IPS-11a (cell line): ENCODE measurements around the gene SLC48A1.

Experiments
- H3K4me3 ChIP-seq: one replicate; pipeline ENCODE4 v1.5.1; 2013; ENCODE audit warnings: low read depth, low read length, control low read depth

SLC48A1 gene

DNA sequence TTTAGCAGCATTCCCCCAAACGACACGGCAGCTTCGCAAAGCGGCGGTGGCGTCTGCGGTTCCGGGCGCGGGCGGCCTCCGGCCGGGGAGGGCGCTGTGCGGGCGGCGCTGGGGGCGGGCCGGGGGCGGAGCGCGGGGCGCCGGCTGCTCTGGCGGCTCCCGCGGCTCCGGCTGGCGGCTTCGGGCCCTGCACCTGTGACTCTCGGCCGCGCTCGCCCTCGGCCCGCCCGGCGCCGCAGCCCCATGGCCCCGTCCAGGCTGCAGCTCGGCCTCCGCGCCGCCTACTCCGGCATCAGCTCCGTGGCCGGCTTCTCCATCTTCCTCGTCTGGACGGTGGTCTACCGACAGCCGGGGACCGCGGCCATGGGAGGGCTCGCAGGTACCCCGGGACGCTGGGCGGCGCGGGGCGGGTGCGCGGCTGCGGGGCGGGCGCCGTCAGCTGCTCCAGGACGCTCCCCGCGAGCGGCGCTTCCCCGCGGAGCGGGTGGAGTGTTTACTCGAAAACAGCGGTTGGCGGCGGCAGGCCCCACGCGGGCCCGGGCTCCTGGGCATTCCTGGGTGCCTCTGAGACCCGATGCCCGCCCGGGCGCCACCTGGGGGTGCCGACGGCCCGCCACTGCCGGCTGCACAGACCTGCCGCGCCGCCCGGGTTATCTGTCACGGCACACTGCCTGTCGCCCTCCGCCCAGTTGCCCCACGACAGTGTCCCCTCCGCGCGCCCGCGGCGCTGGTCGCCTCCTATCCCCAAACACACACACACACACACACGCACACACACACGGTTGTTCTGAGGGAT is at the start of gene SLC48A1:
Gene SLC48A1 (plus strand): TSS at position 177 of the 796 bp plus-strand sequence. CDS start 67 bp downstream, at position 244.
- peak within 1 kb of the TSS; percentile 60 for H3K4me3 ChIP-seq

DNA sequence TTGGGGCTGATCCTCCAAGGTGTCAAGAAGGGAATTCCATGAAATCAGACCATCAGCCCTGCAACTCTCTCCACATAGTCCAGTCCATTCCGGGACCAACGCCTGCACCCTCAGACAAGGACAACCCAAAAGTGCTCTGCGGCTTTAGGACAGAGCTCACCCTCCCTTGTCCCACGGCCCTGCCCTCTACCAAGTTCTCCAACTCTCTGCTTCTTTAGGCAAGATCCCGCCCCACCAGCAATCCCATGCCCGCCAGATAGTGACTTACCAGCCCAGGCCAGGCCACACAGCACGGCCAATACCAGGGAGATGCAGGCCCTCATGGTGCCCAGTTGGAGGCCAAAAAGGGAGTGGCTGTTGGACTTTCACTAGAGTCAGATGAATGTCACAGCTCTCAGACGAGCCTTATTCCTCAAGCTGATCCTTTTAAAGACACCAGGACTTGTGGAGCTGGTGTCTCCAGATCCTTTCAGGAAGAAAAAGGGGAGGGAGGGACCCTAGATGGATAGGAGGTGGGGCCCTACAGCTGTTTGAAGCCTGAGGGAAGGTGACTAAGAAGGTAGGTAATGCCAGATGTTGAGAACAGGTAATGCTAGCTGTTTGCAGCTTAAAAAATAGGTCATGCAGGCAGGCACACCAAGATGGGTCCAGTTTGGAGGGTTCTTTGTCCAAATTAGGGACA is 47.8 kb upstream of the SLC48A1 start, which contains the start of gene ENDOU:
Gene ENDOU (minus strand): TSS at position 400 of the 682 bp plus-strand sequence. CDS start 77 bp downstream, at position 323.
- no peak within 1 kb of the TSS for H3K4me3 ChIP-seq

DNA sequence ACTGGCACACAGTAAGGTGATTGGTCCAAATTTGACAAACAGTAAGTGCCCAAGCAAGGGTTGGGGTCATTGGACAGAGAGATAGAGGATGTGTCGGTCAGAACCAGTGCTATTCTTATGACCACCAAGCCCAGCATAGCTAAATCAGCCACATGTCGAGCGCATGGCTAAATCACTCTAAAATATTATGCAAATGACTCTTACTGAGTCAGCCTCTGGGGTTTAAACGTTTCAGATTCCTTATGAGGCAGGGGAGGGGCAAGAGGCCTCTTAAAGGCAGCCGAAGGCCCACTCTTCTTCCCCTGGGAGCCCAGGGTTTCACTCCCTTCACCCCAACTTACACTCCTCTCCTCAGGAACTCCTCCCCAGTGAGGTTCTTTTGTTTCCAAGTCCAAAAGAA is 47.1 kb upstream of the SLC48A1 start:
- H3K4me3 ChIP-seq = no peak overlapping the region

DNA sequence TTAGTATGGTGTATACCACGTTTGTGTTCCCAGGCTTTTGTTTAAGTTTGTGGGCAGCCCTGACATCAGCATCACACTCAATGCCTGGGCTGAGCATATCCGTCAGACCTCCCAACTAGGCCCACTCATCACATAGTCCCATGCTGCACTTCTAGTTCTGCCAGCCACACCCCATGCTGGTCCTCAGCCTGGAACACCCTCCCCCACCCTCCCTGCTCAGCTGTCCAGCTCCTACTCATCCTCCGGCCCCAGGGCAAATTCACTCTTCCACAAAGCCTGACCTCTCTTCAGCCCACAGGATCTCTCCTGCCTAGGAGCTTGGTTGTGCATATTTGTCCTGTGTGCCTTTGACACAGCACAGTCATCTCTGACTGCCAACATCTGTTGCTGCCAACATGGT is 43.8 kb upstream of the SLC48A1 start:
- no peak overlapping the region for H3K4me3 ChIP-seq

DNA sequence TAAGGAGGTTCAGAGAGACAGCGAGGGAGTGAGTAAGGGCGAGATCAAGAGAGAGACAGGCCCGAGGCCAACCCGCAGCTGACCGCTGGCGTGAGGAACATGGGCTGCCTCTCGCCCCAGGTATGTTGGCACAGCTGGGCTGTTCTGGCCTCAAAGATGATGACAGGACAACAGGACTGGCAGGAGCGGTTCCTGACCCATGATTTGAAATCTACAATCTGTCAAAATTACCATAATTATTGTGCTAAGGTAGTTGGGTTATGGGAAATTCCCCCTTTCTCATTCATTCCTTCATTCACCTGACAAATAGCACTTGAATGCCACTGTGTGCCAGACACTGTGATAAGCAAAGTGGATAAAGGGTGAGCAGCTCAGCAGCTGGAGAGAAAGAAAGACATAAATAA is 42.7 kb upstream of the SLC48A1 start:
- no peak overlapping the region for H3K4me3 ChIP-seq

DNA sequence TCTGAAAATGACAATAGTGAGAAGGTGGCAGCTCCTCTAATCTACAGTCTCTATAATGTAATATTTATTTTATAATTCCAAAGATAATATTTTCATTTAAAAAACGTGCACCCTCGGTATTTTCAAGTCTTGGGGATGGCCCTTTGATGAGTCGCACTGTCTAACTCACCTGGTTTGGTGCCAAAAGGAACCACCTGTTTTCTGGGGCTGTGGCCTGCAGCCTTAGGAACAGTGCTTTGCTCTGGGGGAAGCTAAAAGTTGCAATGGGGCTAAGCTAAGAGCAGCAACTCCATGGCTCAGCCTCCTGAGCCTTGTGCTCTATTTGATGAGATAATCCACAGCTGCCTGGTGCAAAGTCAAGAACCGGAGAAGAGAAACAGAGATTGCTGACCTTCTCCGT is 41.3 kb upstream of the SLC48A1 start:
- no peak overlapping the region for H3K4me3 ChIP-seq

DNA sequence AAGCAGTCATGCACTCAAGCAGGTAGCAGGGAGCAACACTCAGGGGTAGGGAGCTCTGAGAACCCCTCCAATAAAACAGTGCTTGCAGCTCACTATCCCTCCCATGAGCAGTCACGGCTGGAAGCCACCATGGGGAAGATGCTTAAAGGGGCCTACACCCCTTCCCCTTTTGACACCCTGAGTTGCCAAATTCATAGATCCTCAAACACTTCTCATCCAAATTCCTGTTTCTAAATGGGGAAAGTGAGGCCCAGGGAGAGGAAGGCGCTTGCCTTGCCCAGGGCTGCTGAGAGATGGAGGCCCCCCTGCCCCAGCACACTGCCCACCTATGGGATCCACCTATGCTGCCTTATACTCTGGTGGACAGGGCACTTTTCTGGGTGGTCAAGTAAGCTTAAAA is 40.5 kb upstream of the SLC48A1 start:
- no peak overlapping the region for H3K4me3 ChIP-seq

DNA sequence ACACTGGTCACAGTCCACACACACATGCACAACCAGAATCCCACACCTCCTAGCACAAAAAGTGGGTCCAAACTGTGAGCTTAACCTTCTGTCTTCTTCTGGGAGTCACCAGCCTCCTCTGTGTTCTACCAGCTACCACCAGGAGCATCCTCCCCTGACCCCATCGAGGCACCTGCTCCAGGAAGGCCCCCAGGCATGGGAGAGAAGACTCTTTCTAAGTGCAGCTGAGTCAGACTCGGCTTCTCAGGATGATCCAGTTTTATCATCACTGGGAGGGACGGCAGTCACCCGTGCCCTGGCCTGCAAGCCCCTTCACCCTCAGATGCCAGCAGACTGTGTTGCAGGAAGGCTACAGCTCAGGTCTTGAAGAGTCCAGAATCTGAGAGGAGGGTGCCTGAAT is 39.9 kb upstream of the SLC48A1 start:
- no peak overlapping the region for H3K4me3 ChIP-seq

DNA sequence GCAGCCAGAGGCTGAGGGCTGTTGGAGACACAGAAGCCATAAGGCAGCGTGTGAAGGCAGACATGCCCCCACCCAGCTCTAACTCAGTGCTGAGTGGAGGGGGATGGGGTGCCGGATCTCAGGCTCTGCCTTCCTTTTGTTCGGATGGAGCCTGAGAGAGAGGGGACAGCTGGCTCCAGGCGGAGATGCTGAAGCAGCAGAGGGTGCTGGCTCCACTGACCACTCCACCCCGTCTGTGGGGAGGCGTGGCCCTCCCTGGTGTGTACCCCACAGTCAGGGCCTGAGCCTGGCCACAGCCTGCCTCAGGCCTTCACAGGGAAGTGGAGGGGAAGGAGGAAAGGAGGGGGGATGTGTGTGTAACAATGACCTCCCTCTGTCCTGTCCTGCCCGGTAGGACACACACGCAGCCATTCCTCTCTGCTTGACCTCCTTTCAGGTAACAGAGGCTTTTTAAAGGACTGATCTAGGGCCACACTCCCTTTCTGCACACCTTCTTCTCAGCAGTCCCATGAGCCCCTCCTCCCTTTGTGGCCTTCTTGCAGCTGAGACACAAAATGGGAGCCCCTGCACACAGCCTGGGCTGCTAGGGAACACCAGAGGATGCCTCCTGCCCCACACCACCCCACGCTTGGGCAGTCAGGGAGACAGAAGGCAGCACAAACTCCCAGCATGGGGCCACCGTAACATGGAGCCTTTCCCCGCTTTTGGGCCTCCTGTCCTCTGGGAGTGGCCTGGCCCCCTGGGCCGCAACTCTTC is 38.1 kb upstream of the SLC48A1 start:
- H3K4me3 ChIP-seq = no peak overlapping the region

DNA sequence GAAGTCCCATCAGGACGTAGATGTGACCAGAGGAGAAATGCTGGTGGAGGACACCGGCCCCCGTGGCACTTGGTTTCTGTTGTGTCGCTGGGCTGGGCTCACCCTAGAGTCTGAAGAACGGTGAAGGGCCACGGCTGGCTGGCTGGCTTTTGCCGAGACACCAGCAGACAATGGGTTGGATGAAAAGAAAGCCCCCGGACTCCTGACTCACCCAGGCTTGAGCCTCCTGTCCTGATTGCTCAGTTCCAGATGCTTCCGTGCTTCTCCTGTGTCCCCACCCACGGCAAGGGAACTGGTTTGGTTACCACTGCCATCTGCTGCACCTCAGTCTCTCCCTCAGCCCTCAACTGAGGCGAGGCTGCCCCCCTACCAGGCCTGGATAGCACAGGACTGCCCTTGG is 37.4 kb upstream of the SLC48A1 start:
- H3K4me3 ChIP-seq = no peak overlapping the region

DNA sequence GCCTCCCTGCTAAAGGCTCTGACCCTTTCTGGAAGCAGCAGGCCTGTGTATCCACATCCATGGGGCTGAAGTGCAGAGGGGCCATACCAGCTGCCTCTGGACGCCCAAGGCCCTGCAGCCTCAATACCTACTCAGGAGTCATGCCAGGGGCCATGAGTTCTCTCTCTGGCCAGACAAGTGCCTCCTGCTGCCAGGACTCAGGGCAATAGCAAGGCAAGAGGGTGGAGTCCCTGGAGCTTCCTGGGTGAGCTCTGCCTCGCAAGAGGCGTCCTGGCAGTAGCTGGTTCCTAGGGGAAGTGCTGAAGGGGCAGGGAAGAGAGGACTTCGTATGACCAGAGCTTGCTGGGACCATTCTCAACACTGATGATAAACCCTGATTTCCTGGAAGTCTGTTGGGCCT is 36.8 kb upstream of the SLC48A1 start:
- no peak overlapping the region for H3K4me3 ChIP-seq

DNA sequence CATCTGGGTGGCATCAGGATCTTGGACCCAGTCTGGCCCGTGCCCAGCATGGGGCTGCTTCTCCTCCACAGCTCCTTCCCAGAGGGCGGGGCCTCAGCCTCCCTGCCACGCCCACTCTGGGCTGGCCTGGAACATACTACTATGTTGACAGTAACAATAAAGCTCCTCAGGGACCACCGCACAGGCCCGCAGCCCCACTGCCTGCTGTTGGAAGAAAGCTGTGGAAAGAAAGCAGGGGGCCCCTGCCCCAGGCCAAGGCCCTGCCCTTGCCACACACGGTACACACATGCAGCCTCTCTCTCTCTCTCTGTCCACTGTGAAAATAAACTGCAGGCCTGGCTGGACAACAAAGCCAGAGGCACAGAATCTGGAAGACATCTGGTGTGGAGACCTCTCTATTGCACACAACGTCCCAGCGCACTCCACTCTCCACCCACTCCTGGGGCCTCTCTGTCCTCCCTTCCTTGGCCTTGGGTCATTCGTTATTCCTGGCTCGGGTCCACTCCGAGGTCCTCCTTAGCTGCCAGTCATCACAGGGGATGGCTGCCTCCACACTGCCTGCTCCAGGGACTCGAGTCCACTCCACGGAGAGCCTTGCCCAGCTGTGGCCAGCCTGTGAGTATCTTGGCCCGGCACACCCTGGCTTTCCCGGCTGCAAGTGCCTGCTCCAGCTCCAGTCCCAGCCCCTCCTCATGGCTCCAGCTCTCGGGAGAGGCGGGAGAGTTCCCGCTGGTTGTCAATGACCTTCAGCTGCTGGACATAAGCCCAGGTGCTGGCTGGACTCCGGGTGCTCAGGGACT is 36.0 kb upstream of the SLC48A1 start:
- H3K4me3 ChIP-seq = no peak overlapping the region

DNA sequence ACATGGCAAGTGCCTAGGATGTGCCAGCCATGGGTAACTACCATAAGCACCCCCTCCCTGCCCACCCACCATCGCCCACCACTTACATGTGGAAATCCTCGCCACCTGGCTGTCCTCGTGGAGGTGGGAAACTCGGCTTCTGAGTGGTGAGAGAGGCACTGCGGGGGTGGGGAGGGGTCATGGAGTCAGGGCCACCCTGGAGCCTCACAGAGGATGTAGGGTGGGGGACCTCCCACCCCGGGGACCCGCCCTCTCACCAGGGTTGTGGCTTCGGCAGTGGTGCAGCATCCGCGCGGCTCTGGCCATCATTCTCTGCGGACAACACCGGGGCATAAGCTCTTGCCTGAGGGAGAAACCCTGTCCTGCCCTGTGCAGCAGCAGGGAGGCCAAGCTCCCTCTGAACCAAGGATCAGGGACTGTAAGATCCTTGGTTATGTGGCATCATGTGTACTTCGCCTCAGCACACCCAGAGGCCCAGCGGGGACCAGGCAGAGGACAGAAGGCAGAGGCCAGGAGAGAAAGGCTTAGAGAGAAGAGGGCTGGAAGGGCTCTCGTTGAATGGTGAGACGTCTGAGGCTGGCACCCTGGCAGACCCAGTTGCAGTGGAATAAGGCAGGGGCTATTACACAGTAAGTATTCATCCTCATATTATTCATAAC is 35.0 kb upstream of the SLC48A1 start:
- no peak overlapping the region for H3K4me3 ChIP-seq

DNA sequence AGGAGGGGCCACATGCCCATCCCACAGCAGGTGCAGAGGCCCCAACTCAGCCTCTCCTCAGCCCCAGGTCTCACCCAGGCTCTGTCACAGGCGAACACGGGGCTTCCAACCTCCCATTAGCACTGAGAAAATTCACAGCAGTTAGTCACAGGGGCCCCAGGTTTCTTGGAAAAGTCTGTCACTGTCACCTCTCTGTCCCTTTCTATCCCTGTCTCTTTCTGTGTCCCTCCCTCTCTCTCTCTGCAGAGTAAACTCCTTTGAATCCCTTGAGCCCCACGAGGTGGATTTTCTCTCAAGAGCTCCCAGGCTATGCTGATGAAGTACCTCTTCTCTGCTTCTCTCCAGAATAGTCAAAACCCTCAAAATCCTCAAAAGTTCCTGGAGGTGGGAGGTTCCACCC is 33.7 kb upstream of the SLC48A1 start:
- no peak overlapping the region for H3K4me3 ChIP-seq

DNA sequence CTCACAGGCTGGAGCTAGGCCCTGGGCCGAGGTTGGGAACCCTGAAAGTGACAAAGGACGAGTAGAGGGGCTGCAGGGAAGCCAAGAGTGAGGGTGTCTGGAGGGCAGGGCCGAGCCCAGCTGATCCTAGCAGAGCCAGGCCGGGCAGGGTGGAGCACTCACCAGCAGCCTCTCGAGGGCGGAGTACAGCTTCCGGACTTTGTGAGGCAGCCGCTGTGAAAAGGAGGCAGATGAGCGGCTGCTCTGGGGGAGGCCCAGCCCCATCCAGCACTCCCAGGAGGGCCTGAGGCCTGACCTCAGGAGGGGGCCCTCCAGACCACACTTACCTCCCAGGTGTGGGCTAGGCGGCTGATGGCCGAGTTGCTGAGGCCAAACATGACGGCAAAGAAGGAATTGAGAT is 33.1 kb upstream of the SLC48A1 start:
- no peak overlapping the region for H3K4me3 ChIP-seq

DNA sequence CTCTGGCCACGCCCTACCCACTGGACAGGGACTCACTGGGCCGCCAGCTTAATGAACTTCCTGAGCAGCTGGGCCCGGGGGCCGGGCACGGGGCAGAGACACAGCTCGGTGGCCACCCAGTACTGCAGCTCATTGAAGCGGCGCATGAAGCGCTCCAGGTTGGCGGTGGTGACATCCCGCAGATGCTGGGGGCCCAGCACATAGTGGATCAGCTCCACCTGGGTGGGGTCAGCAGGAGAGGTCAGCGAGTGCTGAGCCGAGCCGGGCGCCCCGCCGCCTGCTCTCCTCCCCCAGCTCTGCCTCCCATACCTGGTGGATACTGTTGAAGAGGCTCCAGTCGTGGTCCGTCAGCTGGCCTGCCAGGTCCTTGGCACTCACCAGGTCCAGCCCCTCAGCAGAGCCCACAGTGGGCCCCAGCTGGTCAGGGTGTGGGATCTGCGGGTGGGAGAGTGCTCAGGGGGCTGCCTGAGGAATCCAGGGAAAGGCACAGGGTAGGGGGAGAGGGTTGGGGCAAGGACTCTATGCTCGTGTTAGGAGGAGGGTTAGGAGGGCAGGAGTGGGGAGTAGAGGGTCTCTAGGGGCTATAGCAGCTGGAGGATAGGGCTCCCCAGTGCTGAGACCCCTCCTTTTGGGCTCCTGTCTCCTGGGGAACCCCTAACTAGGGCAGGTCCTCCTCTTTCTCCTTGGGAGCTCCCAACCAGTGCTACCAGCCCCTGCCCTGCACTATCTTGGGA is 32.3 kb upstream of the SLC48A1 start:
- no peak overlapping the region for H3K4me3 ChIP-seq

DNA sequence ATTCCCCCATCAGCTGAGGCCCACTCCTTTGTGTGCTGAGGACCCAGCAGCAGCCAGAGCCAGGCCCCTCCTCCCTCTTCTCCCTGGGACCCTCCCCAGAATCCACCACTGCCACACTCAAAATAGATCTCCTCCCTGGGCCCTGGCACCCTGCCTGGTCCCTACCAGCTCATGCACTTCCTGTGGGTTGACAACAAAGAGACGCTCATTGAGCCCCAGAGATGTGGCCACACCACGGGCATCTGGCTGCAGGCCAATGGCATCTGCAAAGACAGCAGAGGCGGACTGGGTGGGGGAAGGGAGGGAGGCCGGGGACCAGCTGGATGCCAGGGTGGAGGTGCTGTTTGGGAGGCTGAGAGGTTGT is 31.7 kb upstream of the SLC48A1 start:
- no peak overlapping the region for H3K4me3 ChIP-seq

DNA sequence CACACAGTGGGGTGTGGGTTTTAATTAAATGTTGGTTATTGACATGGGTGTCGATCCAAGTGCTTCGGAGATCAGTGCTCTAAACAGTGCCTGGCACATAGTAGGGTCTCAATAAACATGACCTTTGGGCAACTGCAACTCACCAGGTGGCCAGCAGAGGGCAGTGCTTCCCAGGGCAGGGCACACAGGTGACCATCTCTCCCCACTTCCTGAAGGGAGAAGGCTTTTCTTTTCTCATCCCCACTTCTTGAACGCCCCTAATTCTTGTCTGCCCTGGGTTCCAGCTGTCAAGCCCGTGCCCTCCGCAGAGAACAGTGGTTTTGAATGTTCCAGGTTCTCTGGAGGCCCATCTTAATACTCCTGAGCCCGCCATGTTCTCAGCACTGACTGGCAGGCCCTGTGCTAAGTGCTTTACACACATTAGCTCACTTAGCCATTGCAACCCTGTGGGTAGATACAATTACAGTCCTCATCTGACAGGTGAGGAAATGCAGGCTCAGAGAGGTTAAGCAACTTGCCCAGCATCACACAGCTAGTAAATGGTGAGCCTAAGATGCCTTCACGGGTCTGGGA is 30.7 kb upstream of the SLC48A1 start:
- H3K4me3 ChIP-seq = no peak overlapping the region

DNA sequence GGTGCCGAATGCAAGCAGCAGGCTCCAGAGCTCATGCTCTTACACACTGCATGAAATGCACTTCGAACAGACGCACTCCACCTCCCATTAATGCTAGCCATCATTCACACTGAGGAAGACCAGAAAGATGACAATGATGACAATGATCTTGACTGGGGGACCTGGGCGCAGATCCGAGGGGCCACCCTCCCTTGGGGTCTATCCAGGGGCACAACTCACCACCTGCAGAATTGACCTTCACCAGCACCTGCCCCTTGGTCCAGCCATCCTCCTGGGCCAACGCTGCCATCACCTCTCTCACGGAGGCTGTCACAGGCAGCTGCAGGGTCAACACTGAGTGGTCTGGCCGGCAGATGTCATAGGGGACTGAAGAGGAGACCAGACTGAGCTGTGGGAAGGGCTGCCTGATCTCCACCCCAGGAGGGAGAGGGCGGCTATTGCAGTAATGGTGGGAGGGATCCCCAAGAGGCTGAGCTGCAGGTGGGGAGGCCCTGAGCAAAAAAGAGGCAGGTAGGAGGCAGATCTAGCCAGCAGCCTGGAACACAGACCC is 29.7 kb upstream of the SLC48A1 start:
- H3K4me3 ChIP-seq = no peak overlapping the region
